Fibroblast of lung (primary cell): ENCODE data around the gene IMMP2L.

ENCODE experiments used
- CTCF ChIP-seq, 2 donors: IDR thresholded peaks in 1 of 2; conservative IDR thresholded peaks in 1 of 2; 1 replicate in 1 of 2; 2 replicates in 1 of 2; pipeline ENCODE4 v1.5.1; 2011 to 2012; ENCODE audit warnings: low read length in 2 of 2, control low read depth in 1 of 2, inconsistent platforms in 1 of 2, low read depth in 1 of 2, mild to moderate bottlenecking in 1 of 2
- EZH2 ChIP-seq: IDR thresholded peaks from 2 replicates; pipeline ENCODE4 v1.5.1; 2012; ENCODE audit warnings: low read length, control low read depth, mild to moderate bottlenecking; ENCODE audit errors: missing control alignments

DNA sequence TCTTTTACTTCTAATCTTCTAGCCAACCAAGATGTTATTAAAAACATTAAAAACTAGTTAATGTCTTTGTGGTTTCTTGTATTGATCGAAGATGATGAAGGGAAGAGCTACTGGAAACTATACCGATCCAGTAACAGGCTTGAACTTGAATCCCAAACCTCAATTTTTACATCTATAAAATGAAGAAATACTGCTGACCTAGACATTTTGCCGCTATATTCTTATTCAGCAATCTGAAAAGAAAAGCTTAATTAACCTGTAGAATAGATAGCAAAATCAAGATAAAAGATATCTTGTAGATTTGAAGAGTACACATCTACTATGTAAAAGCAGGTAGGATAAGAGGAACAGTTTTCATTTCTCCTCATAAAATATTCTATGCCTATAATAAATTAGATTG lies 797.4 kb downstream of the IMMP2L start:
- TF ChIP-seq CTCF (conservative IDR thresholded peaks at IDR 0.05 in 1 of 2, IDR thresholded peaks at IDR 0.05 in 1 of 2; ENCODE audit: low read depth in 1 of 2, low read length in 2 of 2) (no peak), EZH2 (no peak)
